NCI-H446 (cell line): ENCODE results near the gene CLTA.
"Not testable (repeated sequence)": the region's sequence is repeated elsewhere in the genome, so short reads cannot be mapped to it uniquely, and the experiment has no call there.

Experiments used
- DNase-seq, 2 experiments: peaks; one replicate each; lab custom pipeline; 2025; lab: John Stamatoyannopoulos, UW

The CLTA gene

DNA sequence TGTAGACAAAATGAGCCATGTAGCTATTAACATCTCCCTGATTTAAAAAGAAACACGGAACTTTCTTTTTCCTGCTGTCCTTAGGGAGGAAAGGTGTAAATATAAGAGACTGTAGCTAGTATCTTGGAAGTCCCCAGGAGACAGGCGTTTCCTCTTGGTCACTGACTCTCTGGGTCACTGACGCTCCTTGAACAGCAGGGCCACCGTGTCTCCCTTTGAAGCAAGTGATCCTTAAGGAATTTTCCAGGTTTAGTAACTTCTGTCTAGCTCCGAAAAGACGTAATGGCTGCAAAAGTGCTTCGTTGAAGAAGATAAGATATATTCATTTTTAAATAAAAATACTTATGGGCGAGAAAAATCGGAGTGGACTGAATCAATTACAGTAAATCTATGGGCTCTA, 745 bp upstream of the CLTA start:
- DNase-seq, result no peak

DNA sequence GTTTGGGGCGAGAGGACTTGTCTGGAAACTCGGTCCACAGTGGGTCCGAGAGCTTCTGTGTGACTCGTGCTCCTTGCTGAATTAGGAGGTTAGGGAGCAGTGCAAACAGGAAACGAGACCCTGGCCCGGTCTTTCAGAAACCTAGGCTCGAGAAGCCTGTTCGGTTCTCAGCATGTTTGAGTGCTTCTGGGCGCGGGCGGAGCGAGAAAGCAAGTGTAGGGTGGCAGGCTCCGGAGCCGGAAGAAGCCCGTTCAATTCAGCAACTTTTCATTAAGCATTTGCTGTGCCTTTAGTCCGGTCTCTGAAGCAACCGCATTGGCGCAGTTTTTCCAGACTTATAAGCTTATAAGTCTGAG, 547 bp downstream of the CLTA start:
- no peak for DNase-seq

DNA sequence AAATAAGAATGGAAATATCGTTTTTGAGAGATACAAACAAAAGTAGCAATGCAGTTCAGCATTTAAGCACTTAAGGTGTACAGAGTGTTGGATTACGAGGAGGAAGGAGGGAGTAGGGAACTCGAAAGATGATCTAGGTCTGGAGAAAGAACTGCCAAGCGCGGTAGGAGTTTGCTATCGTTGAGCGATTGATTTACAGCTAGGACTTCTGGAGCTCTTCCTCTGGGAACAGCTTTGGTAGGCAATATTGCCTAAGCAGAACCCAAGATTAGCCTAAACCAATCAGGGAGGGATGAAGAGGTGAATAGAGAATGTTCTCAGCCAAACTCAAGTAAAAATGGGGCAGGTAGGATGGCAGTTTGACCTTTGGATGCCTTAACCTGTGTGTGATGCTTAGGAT, 965 bp downstream of the CLTA start:
- no peak for DNase-seq

DNA sequence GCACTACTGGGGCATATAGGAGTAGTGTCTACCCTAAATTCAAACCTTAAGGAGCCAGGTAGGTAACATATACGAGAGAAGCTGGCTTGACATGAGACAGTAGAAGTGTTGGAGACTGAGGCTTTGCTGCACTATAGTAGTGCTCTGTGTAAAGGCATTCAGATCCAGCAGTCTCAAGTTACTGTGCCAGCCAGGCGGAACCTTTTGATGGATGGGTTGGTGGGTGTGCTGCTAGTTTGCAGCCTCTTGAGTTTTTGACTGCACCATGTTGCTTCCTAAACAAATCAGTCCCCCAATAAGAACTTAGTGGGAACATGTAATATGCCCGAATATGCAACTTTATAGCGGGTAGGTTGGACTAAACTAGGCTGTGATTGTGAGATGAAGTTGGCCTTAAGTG, 1.5 kb downstream of the CLTA start:
- DNase-seq, result peak in 1 of 2 experiments; percentile 9

DNA sequence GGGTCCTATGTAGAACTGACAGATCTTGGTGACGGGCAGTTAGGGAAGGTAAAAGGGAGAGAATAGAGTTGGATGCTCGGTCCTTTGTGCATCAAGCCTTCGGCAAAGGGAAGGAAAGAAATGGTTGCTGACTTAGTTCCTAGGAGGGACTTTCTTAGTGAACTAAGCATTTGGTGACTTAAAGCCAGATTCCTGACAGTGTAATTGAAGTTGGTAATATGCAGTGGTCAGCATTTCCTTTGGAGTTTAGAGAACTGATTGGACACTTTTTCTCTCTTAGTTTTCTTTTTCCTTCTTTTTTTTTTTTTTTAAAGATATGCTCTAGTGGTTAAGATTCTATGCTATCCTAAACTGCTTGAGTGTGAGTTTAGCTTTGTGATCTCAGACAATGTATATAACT, 2.3 kb downstream of the CLTA start:
- DNase-seq, result no peak

DNA sequence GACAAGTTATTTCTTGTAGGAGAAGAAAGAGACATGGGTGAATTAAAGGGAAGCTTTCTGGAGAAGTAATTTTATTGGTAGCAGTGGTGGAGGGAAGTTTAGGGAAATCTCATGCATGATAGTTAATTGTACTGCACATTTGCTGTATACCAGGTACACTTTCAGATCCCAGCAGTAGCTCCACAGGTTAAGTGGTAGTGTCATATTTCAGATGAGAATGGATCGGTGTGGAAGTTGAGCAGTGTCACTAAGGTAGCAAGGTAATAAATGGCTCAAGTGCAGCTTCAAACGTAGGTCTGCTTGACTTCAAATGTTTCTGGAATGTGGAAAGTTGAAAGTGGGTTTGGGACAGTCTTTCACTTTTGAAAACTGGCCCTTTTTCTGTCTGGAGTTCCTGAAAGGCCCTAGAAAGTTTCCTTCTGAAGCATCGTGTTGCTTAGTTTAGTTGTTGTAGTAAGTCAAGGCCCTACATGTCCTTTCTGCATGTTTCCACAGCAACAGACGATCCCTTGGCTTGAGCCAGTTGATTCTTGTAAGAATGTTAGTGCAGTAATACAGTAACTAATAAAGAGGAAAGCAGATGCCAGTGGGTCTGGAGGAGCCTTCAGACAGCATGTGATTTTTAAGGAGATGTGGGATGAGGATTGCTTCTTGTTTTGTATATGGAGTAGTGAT, 3.7 kb downstream of the CLTA start:
- DNase-seq, result no peak

DNA sequence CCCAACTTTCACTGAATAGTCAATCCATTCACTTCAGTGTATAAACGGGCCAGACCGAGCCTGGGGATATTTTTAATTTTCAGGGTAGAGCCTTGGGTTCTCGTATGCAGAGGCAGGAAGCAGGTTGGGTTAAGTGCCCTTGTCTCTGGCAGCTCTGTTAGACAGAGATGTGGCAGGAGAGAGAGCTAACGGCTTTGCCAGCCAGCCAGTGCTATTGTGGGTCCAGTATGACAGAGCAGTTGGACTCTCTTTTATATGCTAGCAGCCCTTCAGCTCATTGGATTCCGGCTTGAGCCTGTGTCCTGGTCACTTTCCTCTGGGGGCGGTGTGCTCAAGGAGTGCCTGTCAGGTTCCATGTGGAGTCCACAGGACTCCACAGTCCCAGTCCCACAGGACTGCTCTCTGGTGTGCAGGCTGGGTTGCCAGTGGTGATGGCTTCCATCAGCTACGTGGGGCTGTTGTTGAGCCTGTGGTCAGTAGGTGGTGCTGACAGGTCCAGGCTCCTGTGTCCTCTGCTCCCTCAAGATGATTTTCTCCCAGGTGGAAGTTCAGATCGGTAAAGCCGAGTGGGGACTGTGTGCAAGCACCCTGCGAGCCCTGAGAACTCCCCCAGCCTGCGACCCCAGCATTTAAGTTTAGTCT, 14.3 kb downstream of the CLTA start:
- DNase-seq, result no peak

DNA sequence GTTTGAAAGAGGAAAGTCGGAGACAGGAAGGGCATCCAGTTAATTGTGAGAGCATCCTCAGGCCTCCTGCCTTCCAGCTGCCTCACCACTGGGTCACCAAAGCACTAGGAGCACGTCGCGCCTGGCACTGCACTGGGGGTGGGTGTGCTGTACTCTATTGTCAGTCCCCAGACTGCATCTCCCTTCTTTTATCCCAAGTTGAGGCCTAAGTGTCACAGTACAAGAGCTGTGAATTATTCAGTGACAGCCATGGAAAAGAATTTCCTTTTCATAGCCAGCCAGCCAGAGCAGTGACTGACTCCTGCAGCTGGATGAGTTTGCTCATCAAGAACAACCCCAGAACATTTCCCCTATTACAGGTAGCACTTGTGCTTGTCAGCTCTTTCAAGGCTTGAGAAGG, 16.3 kb downstream of the CLTA start:
- DNase-seq, result no peak

DNA sequence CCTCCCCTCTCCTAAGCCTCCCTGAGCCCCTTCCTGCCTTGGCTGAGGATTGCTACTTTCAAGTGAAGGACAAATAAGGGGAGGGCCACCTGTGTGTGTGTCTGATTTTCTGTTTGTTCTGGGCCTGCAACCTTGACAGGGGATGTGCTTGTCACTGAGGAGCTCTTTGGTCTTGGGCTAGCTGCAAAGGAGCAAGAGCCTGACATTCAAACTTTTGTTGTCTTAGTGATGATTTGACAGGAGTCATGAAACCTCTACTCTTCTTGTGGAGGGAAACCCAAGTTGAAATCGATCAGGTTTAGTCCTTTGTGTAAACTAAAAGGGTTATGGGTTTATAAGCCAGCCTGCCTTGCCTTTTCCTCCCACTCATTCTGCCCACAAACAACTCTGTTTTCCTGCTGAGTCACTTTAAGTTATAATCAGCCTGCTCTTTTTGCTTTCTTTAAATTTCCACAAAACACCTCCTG, 16.9 kb downstream of the CLTA start:
- no peak for DNase-seq

DNA sequence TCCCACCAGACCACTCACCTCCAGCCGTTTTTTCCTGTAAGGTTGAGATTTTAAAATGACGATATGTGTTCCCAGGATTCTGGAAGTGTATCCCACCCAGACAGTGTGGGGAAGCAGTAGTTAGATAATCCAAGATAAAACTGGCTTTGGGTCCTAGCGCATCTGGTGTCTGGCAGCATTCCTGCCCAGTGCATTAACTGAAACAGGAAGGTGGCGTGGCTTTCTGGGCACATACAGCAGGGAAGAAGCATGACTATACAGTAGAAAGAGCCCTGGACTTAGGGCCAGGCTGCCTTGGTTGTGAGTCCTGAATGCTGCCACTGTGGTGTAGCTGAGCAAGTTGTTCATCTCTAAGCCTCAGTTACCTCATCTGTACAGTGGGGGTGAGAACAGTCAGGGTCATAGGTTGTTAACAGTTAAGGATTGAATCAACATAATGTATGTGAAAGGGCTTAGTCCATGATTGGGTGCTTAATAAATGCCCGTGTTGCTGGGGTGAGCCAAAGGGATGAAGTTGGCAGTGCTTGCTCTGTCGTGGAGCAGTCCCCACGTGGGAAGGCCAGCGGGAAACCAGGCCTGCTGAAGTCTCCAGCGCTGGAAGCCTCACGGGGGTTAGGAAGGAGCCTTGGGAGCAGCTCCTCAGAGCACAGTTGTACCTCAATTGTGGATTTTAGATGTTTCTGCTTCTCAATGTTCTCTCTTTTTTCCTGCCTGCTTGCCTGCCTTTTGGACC, 18.0 kb downstream of the CLTA start:
- DNase-seq, result no peak

DNA sequence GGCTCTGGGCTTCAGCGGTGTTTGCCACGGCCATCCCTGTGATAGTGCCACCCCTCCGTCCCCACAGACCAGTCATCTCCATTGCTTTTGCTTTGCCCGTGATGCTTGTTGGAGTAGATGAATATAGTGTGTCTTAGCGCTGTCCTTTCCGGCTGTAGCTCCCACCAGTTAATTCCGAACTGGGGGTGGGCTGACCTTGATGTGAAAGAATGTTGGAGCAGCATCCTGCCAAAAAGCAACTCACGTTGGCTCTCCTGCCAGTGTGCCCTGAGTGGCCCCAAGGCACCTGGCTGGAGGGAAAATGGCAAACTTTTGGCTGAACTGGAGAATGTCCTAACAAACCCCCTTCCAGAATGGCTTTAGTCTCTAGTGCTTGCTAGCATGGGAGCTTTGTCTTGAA, 20.0 kb downstream of the CLTA start:
- DNase-seq, result no peak

DNA sequence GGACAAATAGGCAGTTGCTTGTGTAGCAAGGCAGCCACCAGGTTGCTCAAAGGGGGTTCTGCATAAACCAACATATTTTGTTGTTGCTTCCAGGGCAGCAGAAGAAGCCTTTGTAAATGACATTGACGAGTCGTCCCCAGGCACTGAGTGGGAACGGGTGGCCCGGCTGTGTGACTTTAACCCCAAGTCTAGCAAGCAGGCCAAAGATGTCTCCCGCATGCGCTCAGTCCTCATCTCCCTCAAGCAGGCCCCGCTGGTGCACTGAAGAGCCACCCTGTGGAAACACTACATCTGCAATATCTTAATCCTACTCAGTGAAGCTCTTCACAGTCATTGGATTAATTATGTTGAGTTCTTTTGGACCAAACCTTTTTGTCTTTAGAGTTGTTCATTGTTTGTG, 20.8 kb downstream of the CLTA start:
- DNase-seq, result no peak

DNA sequence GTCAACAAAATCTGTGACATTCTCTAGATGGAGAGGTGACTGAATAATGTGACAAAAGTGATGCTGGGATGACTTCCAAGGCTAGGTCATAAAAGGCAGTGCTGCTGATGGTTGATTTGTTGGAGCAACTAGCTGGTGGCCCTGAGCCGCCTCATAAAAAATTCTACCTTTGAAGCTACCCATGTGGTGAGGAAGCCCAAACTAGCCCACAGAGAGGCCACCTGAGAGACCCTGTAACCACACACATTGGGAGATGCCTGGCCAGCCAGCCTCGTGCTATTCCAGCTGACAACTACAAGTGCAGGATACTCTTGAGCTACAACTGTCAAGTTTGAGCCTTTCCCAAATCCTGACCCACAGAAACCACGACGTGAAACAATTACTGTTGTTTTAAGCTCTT, 22.7 kb downstream of the CLTA start:
- no peak for DNase-seq

DNA sequence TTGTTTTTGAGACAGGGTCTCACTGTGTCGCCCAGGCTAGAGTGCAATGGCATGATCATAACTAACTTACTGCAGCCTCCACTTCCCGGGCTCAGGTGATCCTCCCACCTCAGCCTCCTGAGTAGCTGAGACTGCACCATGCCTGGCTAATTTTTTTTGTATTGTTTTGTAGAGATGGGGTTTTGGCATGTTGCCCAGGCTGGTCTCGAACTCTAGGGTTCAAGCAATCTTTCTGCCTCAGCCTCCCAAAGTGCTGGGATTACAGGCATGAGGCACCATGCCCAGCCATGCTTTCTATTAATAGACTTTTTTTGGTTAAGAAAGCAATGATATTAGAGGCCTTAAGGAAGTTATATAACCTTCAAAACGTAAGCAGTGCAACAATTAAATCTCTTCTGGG, 23.3 kb downstream of the CLTA start:
- DNase-seq, result no peak

DNA sequence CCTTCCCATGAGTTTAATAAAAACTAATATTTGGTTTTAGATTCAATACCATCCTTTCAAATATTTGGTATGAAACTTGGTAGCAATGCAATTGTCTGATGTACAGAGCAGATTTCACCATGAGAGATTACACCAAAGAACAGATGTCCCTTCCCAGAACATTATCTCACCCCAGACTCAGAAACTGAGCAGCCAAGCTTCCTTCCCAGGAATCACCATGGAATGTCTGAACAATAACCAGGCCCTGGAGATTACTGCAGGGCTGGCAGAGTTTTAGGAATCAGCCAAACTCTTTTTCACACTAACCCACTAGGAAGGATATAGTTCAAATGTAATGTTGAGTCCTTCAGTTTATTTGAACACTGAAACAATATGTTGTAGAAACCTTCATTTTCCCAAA, 23.9 kb downstream of the CLTA start:
- peak in 1 of 2 experiments; percentile 18 for DNase-seq

DNA sequence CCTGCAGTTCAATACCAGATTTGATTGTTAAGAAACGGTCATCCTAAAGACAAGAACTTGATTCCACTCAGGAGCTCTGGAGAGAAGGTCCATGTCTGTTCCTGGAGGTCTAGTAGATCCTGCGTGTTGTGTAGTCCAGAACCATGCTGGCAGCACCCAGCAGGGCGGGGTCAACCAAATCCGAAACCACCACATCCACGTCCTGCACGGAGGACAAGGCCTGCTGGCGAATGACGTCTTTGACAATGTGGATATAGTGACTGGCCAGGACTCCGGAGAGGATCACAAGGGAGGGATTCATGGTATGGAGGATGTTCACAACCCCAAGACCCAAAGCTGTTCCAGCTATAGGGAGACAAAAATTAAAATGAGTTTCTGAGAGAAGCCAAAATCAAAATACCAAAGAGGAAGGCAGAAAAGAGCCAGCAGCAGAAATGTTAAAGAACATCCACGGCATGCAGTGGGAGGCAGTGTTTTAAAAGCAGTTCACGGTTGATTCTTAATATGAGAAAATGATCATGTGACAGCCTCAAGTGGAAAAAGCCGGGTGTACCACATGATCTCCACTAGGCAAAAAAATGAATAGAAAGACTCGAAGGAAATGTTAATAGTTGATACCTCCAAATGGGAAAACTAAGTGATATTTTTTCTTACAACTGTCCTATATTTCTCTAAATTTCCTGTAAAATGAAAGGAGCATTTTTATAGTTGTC, 26.7 kb downstream of the CLTA start:
- DNase-seq, result no peak

DNA sequence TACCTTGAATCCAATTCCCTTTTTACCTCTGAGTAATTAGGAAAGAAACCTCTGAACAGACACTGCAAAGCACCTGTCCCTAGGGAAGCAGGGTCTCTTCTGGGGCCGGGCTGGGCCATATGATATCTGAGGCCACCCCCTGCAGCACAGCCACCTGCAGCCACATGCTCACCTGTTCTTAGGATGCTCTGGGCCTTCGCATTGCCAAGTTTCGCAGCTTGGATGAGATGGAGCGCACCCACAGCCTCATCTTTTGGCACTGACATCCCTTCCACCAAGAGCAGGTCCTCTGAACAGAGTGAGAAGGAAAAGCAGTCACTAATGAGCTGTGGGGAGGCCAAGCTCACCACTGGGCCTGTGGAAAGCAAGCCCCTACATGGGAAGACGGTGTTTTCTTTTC, 27.3 kb downstream of the CLTA start:
- no peak for DNase-seq

DNA sequence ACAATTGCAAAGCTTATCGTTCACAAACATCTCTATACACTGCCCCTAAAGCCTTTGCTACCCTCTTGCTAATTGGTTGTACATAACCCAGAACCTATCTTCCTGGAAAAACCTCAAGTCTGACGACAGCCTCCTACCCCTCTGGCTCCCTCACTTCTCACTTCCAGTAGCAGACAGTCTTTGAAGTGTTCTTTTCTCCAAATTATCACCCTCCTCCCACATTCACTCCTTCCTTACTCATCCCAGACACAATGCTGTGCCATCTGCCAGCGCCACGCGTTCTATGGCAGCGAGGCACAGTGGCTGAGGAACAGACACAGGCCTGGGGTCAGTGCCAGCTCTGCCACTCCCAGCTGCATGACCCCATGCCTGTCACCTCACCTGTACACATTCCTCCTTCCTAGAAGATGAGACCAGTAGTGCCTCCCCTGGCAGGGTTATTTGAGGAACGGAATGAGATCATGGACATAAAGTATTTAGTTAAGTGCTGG, 27.7 kb downstream of the CLTA start:
- no peak for DNase-seq

DNA sequence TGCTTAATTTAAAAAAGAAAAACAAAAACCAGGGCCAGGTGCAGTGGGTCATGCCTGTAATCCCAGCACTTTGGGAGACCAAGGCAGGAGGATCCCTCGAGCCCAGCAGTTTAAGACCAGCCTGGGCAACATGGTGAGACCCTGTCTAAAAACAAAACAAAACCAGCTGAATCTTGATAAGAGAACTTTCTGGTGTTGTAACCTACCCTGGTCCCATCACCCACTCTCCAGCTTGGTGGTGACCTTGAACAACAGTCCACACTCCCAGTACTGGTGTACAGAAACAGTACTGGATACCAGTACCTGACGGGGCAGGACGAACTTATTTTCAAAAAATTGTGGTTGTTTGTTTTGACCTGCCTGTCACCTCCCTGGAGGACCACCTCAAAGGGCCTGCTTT, 30.9 kb downstream of the CLTA start:
- no peak for DNase-seq

DNA sequence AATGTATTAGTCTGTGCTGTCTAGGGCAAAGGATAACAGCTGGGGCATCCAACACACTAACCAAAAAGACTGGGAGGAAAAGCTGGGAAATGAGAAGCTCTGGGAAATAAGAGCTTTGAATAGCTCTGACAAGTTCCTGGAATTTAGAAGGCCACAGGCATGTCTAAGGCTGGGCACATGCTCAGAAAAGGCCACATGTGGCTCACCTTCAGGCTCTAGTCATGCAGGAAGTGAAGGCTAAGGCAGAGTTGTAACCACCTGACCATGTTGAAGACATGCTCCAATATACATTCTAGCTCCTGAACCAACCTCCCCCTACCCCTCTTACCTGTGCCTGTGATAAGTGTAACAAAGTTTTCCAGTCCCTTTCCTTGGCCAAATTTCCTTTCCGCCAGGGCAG, 31.7 kb downstream of the CLTA start:
- no peak for DNase-seq

DNA sequence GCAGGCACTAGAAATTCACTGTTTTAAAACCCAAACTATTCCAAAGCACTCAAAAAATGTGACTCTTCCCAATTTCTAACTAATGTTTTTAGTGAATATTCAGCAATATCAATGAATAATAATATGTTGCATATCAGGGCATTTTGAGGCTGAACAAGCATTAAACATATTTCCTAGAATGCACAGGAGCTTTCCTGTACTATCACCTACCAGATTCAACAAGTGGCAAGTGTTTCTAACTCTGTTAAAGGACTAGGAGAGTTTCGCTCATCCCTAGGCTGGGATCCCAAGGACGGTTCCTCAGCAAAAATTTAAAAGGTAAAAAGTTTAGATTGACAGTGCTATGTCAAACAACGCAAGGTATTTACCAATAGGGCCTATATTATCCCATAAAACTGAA, 46.5 kb downstream of the CLTA start:
- DNase-seq, result no peak

DNA sequence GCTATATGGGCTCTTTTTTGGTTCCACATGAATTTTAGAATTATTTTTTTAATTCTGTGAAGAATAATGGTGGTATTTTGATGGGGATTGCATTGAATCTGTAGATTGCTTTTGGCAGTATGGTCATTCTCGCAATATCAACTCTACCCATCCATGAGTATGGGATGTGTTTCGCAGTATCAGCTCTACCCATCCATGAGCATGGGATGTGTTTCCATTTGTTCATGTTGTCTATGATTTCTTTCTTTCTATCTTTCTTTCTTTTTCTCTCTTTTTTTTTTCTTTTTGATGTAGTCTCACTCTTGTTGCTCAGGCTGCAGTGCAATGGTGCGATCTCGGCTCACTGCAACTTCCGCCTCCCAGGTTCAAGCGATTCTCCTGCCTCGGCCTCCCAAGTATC, 48.5 kb downstream of the CLTA start:
- not testable (repeated sequence) for DNase-seq

DNA sequence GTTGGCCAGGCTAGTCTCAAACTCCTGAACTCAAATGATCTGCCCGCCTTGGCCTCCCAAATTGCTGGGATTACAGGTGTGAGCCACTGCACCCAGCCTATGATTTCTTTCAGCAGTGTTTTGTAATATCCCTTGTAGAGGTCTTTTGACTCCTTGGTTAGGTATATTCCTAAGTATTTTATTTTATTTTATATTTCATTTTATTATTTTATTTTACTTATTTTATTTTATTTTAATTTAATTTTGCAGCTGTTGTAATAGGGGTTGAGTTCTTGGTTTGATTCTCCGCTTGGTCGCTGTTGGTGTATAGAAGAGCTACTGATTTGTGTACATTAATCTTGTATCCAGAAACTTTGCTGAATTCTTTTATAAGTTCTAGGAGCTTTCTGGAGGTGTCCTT, 49.0 kb downstream of the CLTA start:
- not testable (repeated sequence) for DNase-seq
